ENCODE measurements around the gene NBEAL2. TPM values are rescaled to one million over a fixed set of nuclear protein-coding genes. Genes with fewer than 3 reads are reported as not detected.
A peak's percentile ranks its signal among the peaks of the same experiment; 100 is the strongest.

NBEAL2 gene
- 10 to 100 TPM; 25.5 to 51.8 (median 40.5) TPM for polyA plus RNA-seq (ENCODE audit: insufficient read length in 4 of 4)

GRCh38 chr3:46978985-46979944, at the start of gene NBEAL2:
Gene NBEAL2, plus strand, starts transcription at chr3:46979666. Its CDS starts 196 bp downstream, at chr3:46979862.
- peak in 3 of 4 donors; percentile 64 to 79 (median 71) for DNase-seq (ENCODE audit: low read depth in 4 of 4, low spot score in 2 of 4)

- no peak for DNase-seq (ENCODE audit: low read depth in 4 of 4, low spot score in 2 of 4)
These were observed 49.1 kb upstream of the NBEAL2 start for GRCh38 chr3:46930166-46930944.

GRCh38 chr3:46930945-46931403, 48.5 kb upstream of the NBEAL2 start:
- DNase-seq (ENCODE audit: low read depth in 4 of 4, low spot score in 2 of 4): no peak

- DNase-seq (ENCODE audit: low read depth in 4 of 4, low spot score in 2 of 4): no peak
These were observed 47.7 kb upstream of the NBEAL2 start for GRCh38 chr3:46931631-46932331.

GRCh38 chr3:46932455-46933225, 46.8 kb upstream of the NBEAL2 start:
- DNase-seq (ENCODE audit: low read depth in 4 of 4, low spot score in 2 of 4): no peak

GRCh38 chr3:46933261-46933660, 46.2 kb upstream of the NBEAL2 start:
- DNase-seq (ENCODE audit: low read depth in 4 of 4, low spot score in 2 of 4): no peak

- no peak for DNase-seq (ENCODE audit: low read depth in 4 of 4, low spot score in 2 of 4)
These were observed 45.4 kb upstream of the NBEAL2 start for GRCh38 chr3:46934072-46934471.

GRCh38 chr3:46934498-46935167, 44.8 kb upstream of the NBEAL2 start:
- DNase-seq (ENCODE audit: low read depth in 4 of 4, low spot score in 2 of 4): no peak

- no peak for DNase-seq (ENCODE audit: low read depth in 4 of 4, low spot score in 2 of 4)
These were observed 44.2 kb upstream of the NBEAL2 start for GRCh38 chr3:46935168-46935858.

- no peak for DNase-seq (ENCODE audit: low read depth in 4 of 4, low spot score in 2 of 4)
These were observed 43.4 kb upstream of the NBEAL2 start for GRCh38 chr3:46935989-46936558.

- no peak for DNase-seq (ENCODE audit: low read depth in 4 of 4, low spot score in 2 of 4)
These were observed 42.7 kb upstream of the NBEAL2 start for GRCh38 chr3:46936733-46937250.

GRCh38 chr3:46938118-46938517, 41.3 kb upstream of the NBEAL2 start:
- DNase-seq (ENCODE audit: low read depth in 4 of 4, low spot score in 2 of 4): no peak

- no peak for DNase-seq (ENCODE audit: low read depth in 4 of 4, low spot score in 2 of 4)
These were observed 39.7 kb upstream of the NBEAL2 start for GRCh38 chr3:46939578-46940445.

- no peak for DNase-seq (ENCODE audit: low read depth in 4 of 4, low spot score in 2 of 4)
These were observed 37.4 kb upstream of the NBEAL2 start for GRCh38 chr3:46942076-46942475.

- no peak for DNase-seq (ENCODE audit: low read depth in 4 of 4, low spot score in 2 of 4)
These were observed 36.8 kb upstream of the NBEAL2 start for GRCh38 chr3:46942481-46943236.

All from left renal cortex interstitium (tissue), 4 donors.